ENCODE measurements around the gene NEUROD6. TPM values are rescaled to one million over a fixed set of nuclear protein-coding genes. Genes with fewer than 3 reads are reported as not detected.

The NEUROD6 gene
- total RNA-seq, 4 donors from 2014 or later: not detected

- peak overlapping the region in 2 of 4 donors; percentile 13 to 14 for H3K4me3 ChIP-seq
- TF ChIP-seq POLR2A (IDR thresholded peaks at IDR 0.05) (no peak), CTCF (IDR thresholded peaks at IDR 0.05 in 4 of 5, conservative IDR thresholded peaks at IDR 0.05 in 1 of 5) (no peak)
- peaks cover 15 to 32% (median 20%) of the 10 kb centered on the region in 3 donors for H3K27me3 ChIP-seq
- intact Hi-C loops (cut with DNase I; ENCODE audit: low total_unique reads): no loop called here
- H3K27ac ChIP-seq: no peak overlapping the region
- no peaks in the 10 kb centered on the region for H3K4me1 ChIP-seq
- H3K9me3 ChIP-seq: no peaks in the 10 kb centered on the region
- in situ Hi-C loops (cut with MboI; ENCODE audit: low sequenced_read_pairs in 4 of 4): no loop called here
- H3K36me3 ChIP-seq: no peaks in the 10 kb centered on the region
- DNase-seq (no peak), ATAC-seq (no peak)
Measured at GRCh38 chr7:31336202-31337001, 4.1 kb downstream of the NEUROD6 start.

GRCh38 chr7:31335884-31336201 lies 4.7 kb downstream of the NEUROD6 start:
- TF ChIP-seq POLR2A (IDR thresholded peaks at IDR 0.05) (no peak), CTCF (IDR thresholded peaks at IDR 0.05 in 4 of 5, conservative IDR thresholded peaks at IDR 0.05 in 1 of 5) (no peak)
- peak overlapping the region in 2 of 4 donors; percentile 13 to 14 for H3K4me3 ChIP-seq
- H3K36me3 ChIP-seq: no peaks in the 10 kb centered on the region
- in situ Hi-C loops (cut with MboI; ENCODE audit: low sequenced_read_pairs in 4 of 4) (no loop called here), intact Hi-C loops (cut with DNase I; ENCODE audit: low total_unique reads) (no loop called here)
- DNase-seq: no peak
- peaks cover 15 to 32% (median 20%) of the 10 kb centered on the region in 3 donors for H3K27me3 ChIP-seq
- H3K9me3 ChIP-seq: no peaks in the 10 kb centered on the region
- no peak overlapping the region for H3K27ac ChIP-seq
- no peaks in the 10 kb centered on the region for H3K4me1 ChIP-seq
- ATAC-seq: no peak

- Histone ChIP-seq H3K27ac (no peak overlapping the region), H3K4me1 (no peaks in the 10 kb centered on the region), H3K27me3 (peaks cover 15 to 32% (median 20%) of the 10 kb centered on the region in 3 donors), H3K4me3 (peak overlapping the region in 2 of 4 donors; percentile 13 to 14), H3K36me3 (no peaks in the 10 kb centered on the region), H3K9me3 (no peaks in the 10 kb centered on the region)
- intact Hi-C loops (cut with DNase I; ENCODE audit: low total_unique reads) (no loop called here), in situ Hi-C loops (cut with MboI; ENCODE audit: low sequenced_read_pairs in 4 of 4) (no loop called here)
- ATAC-seq (no peak), DNase-seq (no peak)
- no peak for TF ChIP-seq CTCF (IDR thresholded peaks at IDR 0.05 in 4 of 5, conservative IDR thresholded peaks at IDR 0.05 in 1 of 5)
- TF ChIP-seq POLR2A (IDR thresholded peaks at IDR 0.05): no peak
Measured at GRCh38 chr7:31335161-31335856, 5.2 kb downstream of the NEUROD6 start.

GRCh38 chr7:31333291-31333690 lies 7.2 kb downstream of the NEUROD6 start:
- Histone ChIP-seq H3K27ac (no peak overlapping the region), H3K36me3 (no peaks in the 10 kb centered on the region), H3K9me3 (no peaks in the 10 kb centered on the region), H3K27me3 (peaks cover 11 to 25% (median 18%) of the 10 kb centered on the region in 3 donors), H3K4me1 (no peaks in the 10 kb centered on the region), H3K4me3 (no peak overlapping the region)
- no peak for DNase-seq
- in situ Hi-C loops (cut with MboI; ENCODE audit: low sequenced_read_pairs in 4 of 4) (no loop called here), intact Hi-C loops (cut with DNase I; ENCODE audit: low total_unique reads) (no loop called here)
- no peak for ATAC-seq
- no peak for TF ChIP-seq CTCF (IDR thresholded peaks at IDR 0.05 in 4 of 5, conservative IDR thresholded peaks at IDR 0.05 in 1 of 5)

All from gastrocnemius medialis (tissue), 4 donors.